GM18517 (cell line): ENCODE results near the gene NSMF.

Experiments used
- ATAC-seq: cut with Tn5 transposase; IDR thresholded peaks from one replicate; pipeline ENCODE4 v1.9.1; 2021; ENCODE audit warnings: mild to moderate bottlenecking, moderate library complexity; ENCODE audit not compliant: unreplicated experiment

Gene NSMF

GRCh38 chr9:137492464-137493363 is 33.6 kb upstream of the NSMF start:
- ATAC-seq = no peak

GRCh38 chr9:137491735-137492432 is 32.8 kb upstream of the NSMF start:
- no peak for ATAC-seq

GRCh38 chr9:137490532-137491186 is 31.5 kb upstream of the NSMF start:
- no peak for ATAC-seq

DNA sequence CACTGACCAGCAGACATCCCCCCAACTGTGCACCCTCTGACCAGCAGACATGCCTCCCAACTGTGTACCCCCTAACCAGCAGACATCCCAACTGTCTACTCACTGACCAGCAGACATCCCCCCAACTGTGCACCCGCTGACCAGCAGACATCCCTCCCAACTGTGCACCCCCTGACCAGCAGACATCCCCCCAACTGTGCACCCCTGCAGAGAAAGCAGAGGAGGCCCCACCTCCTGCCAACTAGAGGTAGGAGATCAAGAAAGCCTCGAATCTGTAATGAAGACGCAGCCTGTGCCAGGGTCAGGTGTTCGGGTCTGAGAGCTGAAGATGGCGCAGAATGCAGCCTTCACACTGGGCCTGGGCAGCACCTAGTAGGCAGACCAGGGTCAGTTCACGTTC is 29.8 kb upstream of the NSMF start:
- ATAC-seq = no peak

DNA sequence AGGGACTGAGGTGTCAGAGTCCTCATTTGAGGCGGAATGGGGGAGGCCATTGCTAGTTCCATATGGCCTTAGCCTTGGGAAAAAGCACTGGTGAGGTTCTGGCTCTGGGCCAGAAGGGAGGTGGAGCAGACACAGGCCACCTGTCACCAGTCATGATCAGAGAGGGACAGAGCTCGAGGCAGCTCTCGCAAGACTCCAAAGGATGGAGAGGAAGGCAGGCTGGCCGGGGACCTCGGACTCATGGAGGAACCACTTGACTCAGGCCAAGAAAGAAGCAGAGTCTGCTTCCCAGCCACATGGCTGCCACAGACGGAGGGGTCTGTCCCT is 29.2 kb upstream of the NSMF start:
- no peak for ATAC-seq

GRCh38 chr9:137487454-137488326 is 28.6 kb upstream of the NSMF start:
- ATAC-seq = no peak

GRCh38 chr9:137486545-137487453 is 27.7 kb upstream of the NSMF start:
- ATAC-seq = no peak

DNA sequence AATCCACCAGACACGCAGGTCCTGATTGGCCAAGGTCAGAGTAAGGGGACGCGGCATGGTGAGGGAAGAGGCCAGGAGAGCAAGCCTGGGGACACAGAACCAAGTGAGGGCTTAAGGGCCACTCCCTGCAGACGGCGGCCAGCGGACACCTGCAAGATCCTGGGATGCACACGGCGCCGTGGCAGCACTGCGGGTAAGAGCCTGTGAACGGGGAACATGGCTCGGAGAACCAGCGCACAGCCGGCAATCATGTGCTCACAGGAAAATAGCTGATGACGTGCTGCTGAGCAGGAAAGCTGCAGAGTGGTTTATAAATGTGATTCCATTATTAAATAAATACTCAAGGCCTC is 27.0 kb upstream of the NSMF start:
- ATAC-seq = no peak

- ATAC-seq = no peak
These were observed 26.4 kb upstream of the NSMF start for GRCh38 chr9:137485343-137486140.

DNA sequence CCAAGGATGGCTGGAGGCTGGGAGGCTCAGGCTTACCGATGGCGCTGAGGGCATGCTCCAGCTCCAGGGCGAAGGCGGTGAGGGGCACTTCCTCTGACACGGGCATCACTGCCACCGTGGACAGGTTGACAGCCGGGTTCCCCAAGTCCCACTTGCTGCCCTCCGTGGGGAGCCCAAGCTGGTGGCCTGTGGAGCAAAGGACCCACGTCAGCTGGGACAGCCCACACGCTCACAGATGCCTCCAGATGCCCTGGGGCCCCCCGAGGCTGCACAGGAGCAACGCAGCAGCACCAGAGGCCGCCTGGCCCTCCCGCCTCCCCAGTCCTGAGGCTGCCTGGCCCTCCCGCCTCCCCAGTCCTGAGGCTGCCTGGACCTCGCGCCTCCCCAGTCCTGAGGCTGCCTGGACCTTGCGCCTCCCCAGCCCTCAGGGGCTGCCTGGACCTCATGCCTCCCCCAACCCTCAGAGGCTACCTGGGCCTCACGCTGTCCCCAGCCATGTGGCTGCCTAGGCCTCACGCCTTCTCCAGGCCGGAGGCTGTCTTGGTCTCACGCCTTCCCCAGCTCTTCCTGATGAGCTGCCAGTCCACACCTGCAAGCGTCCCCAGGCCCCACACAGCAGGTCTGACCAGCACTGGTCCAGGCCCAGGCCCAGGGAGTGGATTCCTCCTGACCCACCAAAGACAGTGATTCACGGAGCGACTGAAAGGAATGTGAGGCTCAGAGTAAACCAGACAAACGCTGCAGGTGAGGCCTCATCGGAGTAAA is 25.6 kb upstream of the NSMF start:
- no peak for ATAC-seq

DNA sequence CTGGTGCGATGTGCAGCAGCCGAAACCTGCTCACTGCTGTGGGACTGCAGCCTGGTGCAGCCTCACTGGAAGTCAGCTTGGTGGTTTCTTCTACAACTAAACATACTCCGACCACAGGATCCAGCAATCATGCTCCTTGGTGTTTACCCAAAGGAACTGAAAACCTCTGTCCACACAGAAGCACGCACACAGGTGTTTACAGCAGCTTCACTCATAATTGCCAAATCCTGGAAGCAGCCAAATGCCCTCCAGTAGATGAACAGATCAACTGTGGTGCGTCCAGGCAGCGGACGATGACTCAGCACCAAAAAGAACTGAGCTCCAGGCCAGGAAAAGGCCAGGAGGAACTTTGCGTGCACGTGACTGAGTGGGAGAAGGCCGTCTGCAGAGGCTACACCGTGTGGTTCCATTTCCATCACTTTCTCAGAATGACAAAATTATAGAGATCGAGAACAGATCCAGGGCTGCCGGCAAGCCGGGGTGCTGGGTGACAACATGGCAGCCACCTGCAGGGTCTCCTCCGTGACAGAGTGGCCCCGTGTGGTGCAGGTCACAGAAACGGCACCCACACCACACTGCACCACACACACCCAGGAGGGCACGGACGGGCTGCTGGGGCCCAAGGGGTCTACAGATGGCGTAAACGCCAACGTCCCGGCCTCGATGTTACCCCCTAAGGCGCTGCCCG is 23.1 kb upstream of the NSMF start:
- ATAC-seq = no peak

GRCh38 chr9:137480686-137481683 is 21.9 kb upstream of the NSMF start:
- no peak for ATAC-seq

GRCh38 chr9:137479892-137480685 is 21.0 kb upstream of the NSMF start:
- no peak for ATAC-seq

DNA sequence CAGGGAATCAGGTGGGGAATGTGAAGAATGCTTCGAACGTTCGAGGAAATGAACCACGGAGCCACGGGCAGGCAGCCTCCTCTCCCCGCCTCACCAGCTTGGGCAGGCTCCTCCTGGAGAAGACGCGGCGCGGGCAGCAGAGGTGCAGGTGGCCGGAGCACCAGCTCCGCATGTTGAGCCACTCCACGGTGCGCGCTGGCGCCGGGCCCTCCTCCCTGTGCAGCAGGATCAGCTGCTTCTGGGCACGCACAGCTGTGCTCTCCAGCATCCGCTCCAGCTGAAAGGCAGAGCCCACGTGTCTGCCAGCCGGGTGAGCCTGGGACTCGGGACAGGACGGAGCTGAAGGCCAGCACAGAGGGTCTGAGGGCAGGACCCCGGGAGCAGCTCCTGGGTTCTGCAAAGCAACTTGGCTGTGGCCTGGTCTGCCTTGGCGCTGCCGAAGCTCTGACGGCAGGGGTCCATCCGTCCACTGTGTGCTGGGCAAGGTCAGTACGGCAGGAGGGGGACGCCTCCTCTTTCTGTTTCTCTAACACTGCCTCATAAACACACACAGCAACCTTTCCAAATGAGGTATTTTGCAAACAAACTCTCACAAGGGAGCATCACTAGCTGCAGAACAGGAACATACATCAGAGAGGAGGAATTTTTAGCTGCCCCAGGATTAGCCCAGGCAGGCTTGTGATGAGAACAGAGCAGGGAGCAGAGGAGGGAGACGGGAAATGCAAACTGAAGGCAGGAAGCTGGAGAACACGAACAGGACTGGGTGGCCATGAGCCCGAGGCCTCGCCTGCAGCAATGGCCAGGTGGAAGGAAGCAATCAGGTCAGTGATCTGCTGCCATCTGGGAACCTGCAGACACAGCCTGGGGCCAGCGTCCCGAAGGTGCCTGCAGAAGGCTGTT is 20.1 kb upstream of the NSMF start:
- ATAC-seq = no peak

GRCh38 chr9:137478613-137478961 is 19.5 kb upstream of the NSMF start:
- ATAC-seq = no peak
